Measurements from ENCODE around the gene NPIPA8.
"Not testable (repeated sequence)": the region's sequence is repeated elsewhere in the genome, so short reads cannot be mapped to it uniquely, and the experiment has no call there.

NPIPA8 gene

GRCh38 chr16:18297714-18298113, 38.8 kb downstream of the NPIPA8 start:
- not testable (repeated sequence) for H3K4me2 ChIP-seq (ENCODE audit: low read depth, low read length); H3K27ac ChIP-seq (ENCODE audit: low read length); H4K20me1 ChIP-seq (ENCODE audit: insufficient read depth, low read length); H2AFZ ChIP-seq (ENCODE audit: low read length); H3K4me3 ChIP-seq (ENCODE audit: low read length); H3K79me2 ChIP-seq (ENCODE audit: low read length); DNase-seq; H3K9me2 ChIP-seq (replicated peaks; ENCODE audit: insufficient read depth, low read length); H3F3A ChIP-seq (ENCODE audit: insufficient read depth, low read length); H3K27me3 ChIP-seq (replicated peaks; ENCODE audit: insufficient read depth, low read length); H3K9me3 ChIP-seq (replicated peaks; ENCODE audit: insufficient read depth, low read length); H3K9ac ChIP-seq (ENCODE audit: low read length); H3K4me1 ChIP-seq (ENCODE audit: low read length); H3K36me3 ChIP-seq (replicated peaks; ENCODE audit: insufficient read depth, low read length)

- H3K4me1 ChIP-seq (ENCODE audit: low read length); H3K9me3 ChIP-seq (replicated peaks; ENCODE audit: insufficient read depth, low read length); DNase-seq; H3K9me2 ChIP-seq (replicated peaks; ENCODE audit: insufficient read depth, low read length); H3K4me3 ChIP-seq (ENCODE audit: low read length); H3K36me3 ChIP-seq (replicated peaks; ENCODE audit: insufficient read depth, low read length); H3K9ac ChIP-seq (ENCODE audit: low read length); H4K20me1 ChIP-seq (ENCODE audit: insufficient read depth, low read length); H3K27ac ChIP-seq (ENCODE audit: low read length); H2AFZ ChIP-seq (ENCODE audit: low read length); H3K79me2 ChIP-seq (ENCODE audit: low read length); H3K4me2 ChIP-seq (ENCODE audit: low read depth, low read length); H3F3A ChIP-seq (ENCODE audit: insufficient read depth, low read length); H3K27me3 ChIP-seq (replicated peaks; ENCODE audit: insufficient read depth, low read length): not testable (repeated sequence)
Observed at GRCh38 chr16:18296931-18297330, 39.6 kb downstream of the NPIPA8 start.

GRCh38 chr16:18294371-18294770, 42.2 kb downstream of the NPIPA8 start:
- H3K27me3 ChIP-seq (replicated peaks; ENCODE audit: insufficient read depth, low read length); H3K9me2 ChIP-seq (replicated peaks; ENCODE audit: insufficient read depth, low read length); H3K79me2 ChIP-seq (ENCODE audit: low read length); H3K4me3 ChIP-seq (ENCODE audit: low read length); H2AFZ ChIP-seq (ENCODE audit: low read length); H3F3A ChIP-seq (ENCODE audit: insufficient read depth, low read length); H3K4me1 ChIP-seq (ENCODE audit: low read length); H4K20me1 ChIP-seq (ENCODE audit: insufficient read depth, low read length); DNase-seq; H3K9ac ChIP-seq (ENCODE audit: low read length); H3K36me3 ChIP-seq (replicated peaks; ENCODE audit: insufficient read depth, low read length); H3K9me3 ChIP-seq (replicated peaks; ENCODE audit: insufficient read depth, low read length); H3K4me2 ChIP-seq (ENCODE audit: low read depth, low read length); H3K27ac ChIP-seq (ENCODE audit: low read length): not testable (repeated sequence)

GRCh38 chr16:18293337-18293956, 43.1 kb downstream of the NPIPA8 start:
- H3K79me2 ChIP-seq (ENCODE audit: low read length); H3K36me3 ChIP-seq (replicated peaks; ENCODE audit: insufficient read depth, low read length); H3K4me2 ChIP-seq (ENCODE audit: low read depth, low read length); H3K9me3 ChIP-seq (replicated peaks; ENCODE audit: insufficient read depth, low read length); H3K27ac ChIP-seq (ENCODE audit: low read length); H3K4me3 ChIP-seq (ENCODE audit: low read length); H2AFZ ChIP-seq (ENCODE audit: low read length); H3K9me2 ChIP-seq (replicated peaks; ENCODE audit: insufficient read depth, low read length); H4K20me1 ChIP-seq (ENCODE audit: insufficient read depth, low read length); H3K4me1 ChIP-seq (ENCODE audit: low read length); H3F3A ChIP-seq (ENCODE audit: insufficient read depth, low read length); H3K9ac ChIP-seq (ENCODE audit: low read length); DNase-seq; H3K27me3 ChIP-seq (replicated peaks; ENCODE audit: insufficient read depth, low read length): not testable (repeated sequence)

- H3K27me3 ChIP-seq (replicated peaks; ENCODE audit: insufficient read depth, low read length); H3K4me1 ChIP-seq (ENCODE audit: low read length); H3K79me2 ChIP-seq (ENCODE audit: low read length); DNase-seq; H3K4me2 ChIP-seq (ENCODE audit: low read depth, low read length); H3K36me3 ChIP-seq (replicated peaks; ENCODE audit: insufficient read depth, low read length); H3K9ac ChIP-seq (ENCODE audit: low read length); H3K4me3 ChIP-seq (ENCODE audit: low read length); H2AFZ ChIP-seq (ENCODE audit: low read length); H3K27ac ChIP-seq (ENCODE audit: low read length); H4K20me1 ChIP-seq (ENCODE audit: insufficient read depth, low read length); H3F3A ChIP-seq (ENCODE audit: insufficient read depth, low read length); H3K9me2 ChIP-seq (replicated peaks; ENCODE audit: insufficient read depth, low read length); H3K9me3 ChIP-seq (replicated peaks; ENCODE audit: insufficient read depth, low read length): not testable (repeated sequence)
Observed at GRCh38 chr16:18290959-18291358, 45.6 kb downstream of the NPIPA8 start.

- not testable (repeated sequence) for H3K36me3 ChIP-seq (replicated peaks; ENCODE audit: insufficient read depth, low read length); H3K27me3 ChIP-seq (replicated peaks; ENCODE audit: insufficient read depth, low read length); H3F3A ChIP-seq (ENCODE audit: insufficient read depth, low read length); H4K20me1 ChIP-seq (ENCODE audit: insufficient read depth, low read length); H3K9ac ChIP-seq (ENCODE audit: low read length); H3K4me1 ChIP-seq (ENCODE audit: low read length); H3K9me3 ChIP-seq (replicated peaks; ENCODE audit: insufficient read depth, low read length); H3K9me2 ChIP-seq (replicated peaks; ENCODE audit: insufficient read depth, low read length); H3K79me2 ChIP-seq (ENCODE audit: low read length); H3K27ac ChIP-seq (ENCODE audit: low read length); H3K4me2 ChIP-seq (ENCODE audit: low read depth, low read length); H3K4me3 ChIP-seq (ENCODE audit: low read length); DNase-seq; H2AFZ ChIP-seq (ENCODE audit: low read length)
Observed at GRCh38 chr16:18286342-18286741, 50.2 kb downstream of the NPIPA8 start.

GRCh38 chr16:18280319-18280718, 56.2 kb downstream of the NPIPA8 start:
- H3K36me3 ChIP-seq (replicated peaks; ENCODE audit: insufficient read depth, low read length); DNase-seq; H3K4me2 ChIP-seq (ENCODE audit: low read depth, low read length); H4K20me1 ChIP-seq (ENCODE audit: insufficient read depth, low read length); H3K4me1 ChIP-seq (ENCODE audit: low read length); H3K27ac ChIP-seq (ENCODE audit: low read length); H3K79me2 ChIP-seq (ENCODE audit: low read length); H3K9me2 ChIP-seq (replicated peaks; ENCODE audit: insufficient read depth, low read length); H3K9me3 ChIP-seq (replicated peaks; ENCODE audit: insufficient read depth, low read length); H2AFZ ChIP-seq (ENCODE audit: low read length); H3K27me3 ChIP-seq (replicated peaks; ENCODE audit: insufficient read depth, low read length); H3K4me3 ChIP-seq (ENCODE audit: low read length); H3K9ac ChIP-seq (ENCODE audit: low read length); H3F3A ChIP-seq (ENCODE audit: insufficient read depth, low read length): not testable (repeated sequence)

- H3K9me2 ChIP-seq (replicated peaks; ENCODE audit: insufficient read depth, low read length); H3K27me3 ChIP-seq (replicated peaks; ENCODE audit: insufficient read depth, low read length); H2AFZ ChIP-seq (ENCODE audit: low read length); DNase-seq; H3K9ac ChIP-seq (ENCODE audit: low read length); H3K4me3 ChIP-seq (ENCODE audit: low read length); H4K20me1 ChIP-seq (ENCODE audit: insufficient read depth, low read length); H3K79me2 ChIP-seq (ENCODE audit: low read length); H3K4me2 ChIP-seq (ENCODE audit: low read depth, low read length); H3F3A ChIP-seq (ENCODE audit: insufficient read depth, low read length); H3K4me1 ChIP-seq (ENCODE audit: low read length); H3K9me3 ChIP-seq (replicated peaks; ENCODE audit: insufficient read depth, low read length); H3K36me3 ChIP-seq (replicated peaks; ENCODE audit: insufficient read depth, low read length); H3K27ac ChIP-seq (ENCODE audit: low read length): not testable (repeated sequence)
Observed at GRCh38 chr16:18276756-18277155, 59.8 kb downstream of the NPIPA8 start.

Measured in MM.1S (cell line).